ENCODE measurements around the gene SLC5A10.

The SLC5A10 gene

DNA sequence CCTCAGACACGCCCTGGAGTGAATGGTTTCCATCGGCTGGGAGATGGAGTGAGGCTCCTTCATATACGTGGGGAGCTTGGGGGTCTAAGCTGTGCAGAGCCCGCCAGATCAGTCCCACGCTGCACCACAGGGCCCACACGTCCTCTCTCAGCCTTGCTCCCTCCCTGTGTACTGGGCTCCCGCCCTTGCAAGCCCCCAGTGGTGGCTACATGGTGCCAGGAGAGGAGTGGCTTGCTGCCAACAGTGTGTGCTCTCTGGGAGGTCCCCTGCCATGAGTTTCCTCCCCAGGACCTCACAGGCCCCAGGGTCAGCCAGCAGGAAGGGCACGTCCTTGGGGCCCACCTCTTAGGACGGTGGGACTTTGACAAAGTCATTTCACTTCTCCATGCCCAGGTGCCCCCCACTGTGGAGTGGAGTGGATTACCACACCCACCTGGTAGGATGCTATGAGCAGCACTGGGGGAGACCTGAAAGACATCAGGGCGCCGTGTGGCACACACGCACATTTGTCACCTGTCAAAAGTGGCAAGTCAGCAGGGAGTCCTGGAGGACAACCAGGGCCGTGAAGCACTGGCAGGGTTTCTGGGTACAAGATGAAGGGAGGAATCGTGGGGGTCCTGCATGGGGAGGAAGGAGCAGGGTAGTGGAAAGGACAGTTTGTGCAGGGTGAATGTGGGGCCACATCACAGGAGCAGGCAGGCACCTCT lies 13.7 kb downstream of the SLC5A10 start:
- DNase-seq = no peak

DNA sequence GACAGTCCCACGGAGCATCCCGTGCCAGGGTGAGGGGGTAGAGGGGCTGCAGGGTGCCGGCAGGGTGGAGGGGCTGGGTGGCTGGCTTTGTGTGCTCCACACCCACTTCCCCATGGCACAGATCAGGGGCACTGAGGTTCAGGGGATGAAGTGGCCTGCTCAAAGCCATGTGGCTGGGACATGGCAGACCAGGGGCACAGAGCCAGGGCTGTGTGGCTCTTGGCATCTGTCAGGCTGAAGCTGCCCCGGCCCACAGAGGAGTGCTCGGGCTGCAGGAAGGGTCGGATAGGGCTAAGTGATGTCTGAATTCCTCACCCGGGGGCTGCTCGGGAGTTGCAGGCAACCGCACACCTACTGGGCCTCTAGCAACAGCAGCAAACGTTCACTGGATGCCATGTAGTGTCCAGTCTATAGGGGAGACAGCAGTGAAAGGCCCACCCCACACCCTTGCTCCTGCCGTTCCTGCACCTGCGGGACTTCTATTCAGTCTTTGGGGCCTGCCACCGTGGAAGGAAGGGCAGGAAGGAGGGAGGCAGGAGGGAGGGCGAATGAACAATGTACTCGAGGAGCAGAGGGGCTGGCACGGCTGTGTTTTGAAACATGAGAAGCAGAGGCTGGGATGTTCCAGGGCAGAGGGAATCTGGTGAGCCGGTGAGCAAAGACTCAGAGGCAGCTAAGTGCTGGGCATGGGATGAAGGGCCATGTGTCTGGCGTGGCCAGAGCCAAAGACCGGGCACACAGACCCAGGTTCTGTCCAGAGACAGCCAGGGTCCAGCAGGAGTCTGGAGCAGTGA lies 15.1 kb downstream of the SLC5A10 start:
- no peak for DNase-seq

DNA sequence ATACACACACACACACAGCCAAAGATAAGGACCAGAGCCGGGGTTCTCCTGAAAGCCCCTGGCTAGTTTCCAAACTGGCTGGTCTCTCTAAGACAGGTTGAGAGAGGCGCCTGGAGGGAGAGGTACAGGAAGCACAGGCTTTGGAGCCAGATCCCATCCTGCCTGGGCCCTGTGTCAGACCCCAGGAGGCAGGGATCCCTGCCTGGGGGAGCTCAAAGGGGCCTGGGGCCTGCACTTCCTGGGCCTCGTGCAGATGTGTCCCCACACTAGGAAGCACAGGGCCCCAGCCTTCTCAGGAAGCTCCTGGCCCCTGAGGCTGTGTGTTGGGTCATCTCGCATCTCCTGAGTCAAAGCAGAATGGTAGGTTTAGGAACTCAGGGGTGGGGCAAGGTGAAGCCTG lies 16.0 kb downstream of the SLC5A10 start:
- DNase-seq = no peak

DNA sequence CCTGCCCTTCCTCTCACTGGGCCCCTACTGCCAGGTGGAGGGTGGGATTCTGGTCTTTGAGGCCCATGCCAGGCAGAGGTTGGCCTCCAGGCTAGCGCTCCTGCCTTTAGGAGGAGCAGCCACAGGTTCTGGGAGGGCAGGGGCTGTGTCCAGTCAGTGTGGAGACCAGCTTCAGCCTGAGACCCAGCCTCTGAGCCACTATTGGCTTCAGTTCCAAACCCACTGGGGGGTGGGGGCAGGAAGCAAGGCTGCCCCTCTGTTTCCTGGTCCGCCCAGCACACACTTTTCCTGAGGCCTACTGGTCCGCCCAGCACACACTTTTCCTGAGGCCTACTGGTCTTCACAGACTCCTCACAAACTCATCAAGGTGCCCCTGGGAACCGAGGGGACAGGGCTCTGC lies 16.4 kb downstream of the SLC5A10 start:
- DNase-seq = no peak

DNA sequence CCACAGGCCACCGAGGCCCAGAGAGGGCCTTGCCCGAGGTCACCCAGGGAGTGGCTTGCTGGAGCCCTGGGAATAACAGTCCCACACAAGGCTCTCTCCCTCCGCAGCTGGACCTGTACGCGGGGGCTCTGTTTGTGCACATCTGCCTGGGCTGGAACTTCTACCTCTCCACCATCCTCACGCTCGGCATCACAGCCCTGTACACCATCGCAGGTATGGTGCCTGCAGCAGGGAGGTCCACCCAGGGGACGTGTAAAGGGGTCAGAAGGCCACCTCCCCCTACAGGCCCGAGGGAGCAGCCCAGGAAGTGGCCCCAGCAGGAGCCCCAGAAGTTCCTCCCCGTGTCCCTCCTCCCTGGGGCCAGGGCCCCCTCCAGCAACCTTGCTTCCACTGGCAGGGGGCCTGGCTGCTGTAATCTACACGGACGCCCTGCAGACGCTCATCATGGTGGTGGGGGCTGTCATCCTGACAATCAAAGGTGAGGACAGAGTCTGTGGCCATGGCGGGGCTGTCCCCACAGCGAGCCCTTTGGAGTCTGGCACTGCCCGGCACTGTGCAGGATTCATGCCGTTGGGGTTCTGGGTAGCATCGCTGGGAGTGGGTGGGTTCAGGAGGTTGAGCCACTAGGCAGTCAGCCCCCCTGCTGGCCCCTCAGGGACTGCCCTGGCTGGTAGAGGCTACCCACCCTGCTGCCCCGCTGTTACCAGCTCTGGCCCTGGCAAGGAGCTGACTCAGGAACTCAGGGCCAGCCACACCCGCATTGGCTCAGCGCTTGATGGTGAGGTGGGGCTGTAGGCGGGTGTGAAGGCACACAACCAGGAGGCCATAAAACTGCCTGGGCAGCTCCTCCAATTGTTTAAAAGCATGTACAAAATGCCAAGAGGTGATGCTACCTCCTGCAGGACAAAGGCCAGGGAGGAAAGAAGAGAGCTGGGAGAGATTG lies 17.3 kb downstream of the SLC5A10 start:
- DNase-seq = no peak

DNA sequence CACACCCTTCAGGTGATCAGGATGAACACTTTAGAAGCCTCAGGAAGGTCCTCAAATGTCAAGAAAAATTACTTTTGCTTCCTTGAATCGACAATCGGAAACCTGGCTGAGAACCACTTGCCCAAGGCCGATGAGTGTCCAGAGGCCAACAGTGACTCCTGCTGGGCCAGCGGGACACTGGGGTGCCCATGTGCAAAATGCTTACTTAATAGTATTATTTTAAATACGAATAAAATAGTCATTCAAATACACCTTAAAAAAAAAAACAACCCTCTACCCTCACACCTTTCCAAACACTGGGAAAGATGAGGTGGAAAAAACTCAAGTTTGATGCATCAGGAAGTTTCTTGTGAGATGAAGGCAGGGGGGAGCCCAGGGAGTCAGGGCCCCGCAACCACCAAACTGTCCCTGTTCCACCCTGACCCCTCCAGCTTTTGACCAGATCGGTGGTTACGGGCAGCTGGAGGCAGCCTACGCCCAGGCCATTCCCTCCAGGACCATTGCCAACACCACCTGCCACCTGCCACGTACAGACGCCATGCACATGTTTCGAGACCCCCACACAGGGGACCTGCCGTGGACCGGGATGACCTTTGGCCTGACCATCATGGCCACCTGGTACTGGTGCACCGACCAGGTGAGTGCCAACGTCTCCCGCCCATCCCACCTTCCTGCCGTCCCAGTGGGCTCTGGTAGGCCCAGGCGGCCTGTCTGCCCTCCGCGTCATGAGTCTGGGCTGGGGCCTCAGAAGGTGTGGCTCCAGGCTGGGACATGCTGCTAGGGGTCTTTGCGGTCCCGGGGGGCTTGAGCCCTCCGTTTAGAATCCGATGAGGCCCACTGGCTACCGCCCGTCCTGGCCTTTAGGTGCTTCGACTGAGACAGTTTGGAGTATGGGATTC lies 18.9 kb downstream of the SLC5A10 start:
- DNase-seq = no peak

DNA sequence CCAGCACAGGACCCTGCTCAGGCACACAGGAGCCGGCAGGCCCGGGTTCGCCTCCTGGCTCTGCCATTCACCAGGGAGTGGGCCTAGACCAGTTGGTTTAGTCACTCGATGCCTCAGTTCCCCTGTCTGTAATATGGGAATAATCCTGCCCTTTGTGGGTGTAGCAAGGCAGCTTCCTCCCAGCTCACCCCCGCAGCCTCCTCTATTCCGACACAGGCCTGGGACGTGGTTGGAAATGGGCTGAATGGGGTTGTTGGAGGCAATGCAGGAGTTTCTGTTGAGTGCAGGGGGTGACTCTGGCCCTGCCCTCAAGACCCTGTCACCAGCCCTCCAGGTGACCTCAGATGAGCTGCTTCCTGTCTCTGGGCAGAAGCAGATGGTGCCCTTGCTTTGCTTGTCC lies 19.8 kb downstream of the SLC5A10 start:
- no peak for DNase-seq

DNA sequence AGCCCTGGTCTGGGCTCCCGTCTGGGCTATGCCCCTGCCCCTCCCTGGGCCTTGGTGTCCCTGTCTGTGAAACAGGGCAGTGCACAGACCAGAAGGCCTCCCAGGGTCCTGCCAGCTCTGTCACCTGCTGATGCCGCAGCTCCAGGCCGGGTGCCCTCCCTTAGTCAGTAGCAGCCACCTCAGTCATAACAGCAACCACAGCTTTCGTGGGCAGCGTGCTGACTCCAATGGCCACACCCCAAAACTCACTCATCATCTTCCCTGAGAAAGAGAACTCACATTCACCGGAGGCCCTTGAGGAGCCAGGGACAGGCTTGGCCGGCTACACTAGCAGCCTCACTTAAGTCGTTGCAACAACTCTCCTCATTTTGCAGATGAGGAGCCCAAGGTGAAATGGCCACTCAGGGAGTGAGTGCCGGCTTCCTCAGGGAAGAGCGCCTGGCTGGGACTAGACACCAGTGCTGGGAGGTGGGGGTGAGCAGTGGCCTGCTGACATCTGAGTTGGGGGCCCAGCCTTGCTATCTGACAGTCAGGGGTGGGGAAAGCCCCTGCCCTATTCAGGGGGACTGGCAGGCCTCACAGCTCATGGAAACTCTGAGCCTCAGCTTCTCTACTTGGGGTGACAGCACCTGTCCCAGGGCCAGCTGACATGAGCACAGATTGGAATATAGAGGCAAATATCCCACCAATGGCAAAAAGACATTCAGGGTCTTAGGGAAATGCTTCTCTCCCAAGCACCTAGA lies 22.6 kb downstream of the SLC5A10 start:
- DNase-seq = no peak

DNA sequence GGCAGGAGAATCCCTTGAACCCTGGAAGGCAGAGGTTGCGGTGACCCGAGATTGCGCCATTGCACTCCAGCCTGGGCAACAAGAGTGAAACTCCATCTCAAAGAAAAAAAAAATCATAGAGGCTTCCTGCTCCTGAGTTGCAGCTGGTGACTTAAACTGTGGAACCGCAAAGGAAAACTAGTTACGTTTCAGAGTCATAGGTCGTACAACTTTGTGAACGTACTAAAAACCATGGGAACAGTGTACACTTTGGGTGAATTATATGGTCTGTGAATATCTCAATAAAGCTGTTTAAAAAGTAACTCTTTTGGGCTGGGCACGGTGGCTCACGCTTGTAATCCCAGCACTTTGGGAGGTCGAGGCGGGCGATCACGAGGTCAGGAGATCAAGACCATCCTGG lies 23.6 kb downstream of the SLC5A10 start:
- DNase-seq = no peak

DNA sequence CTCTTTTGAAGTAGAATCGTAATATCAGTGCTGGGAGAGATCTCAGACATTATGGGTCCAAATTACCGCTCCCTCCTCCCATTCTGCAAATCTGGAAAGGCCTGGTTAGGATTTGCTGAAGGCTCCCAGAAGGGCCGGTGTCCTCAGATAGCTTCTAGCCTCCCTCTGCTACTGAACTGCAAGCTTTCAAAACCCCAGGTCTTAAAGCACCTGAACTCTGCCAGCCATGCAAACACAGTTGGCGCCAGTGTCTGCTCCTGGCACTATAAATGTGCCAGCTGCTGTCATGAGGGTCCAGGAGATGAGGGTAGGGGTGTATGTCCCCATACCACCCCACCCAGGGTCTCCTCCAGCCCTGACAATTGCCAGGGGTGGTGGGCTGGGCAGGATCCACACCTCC lies 24.2 kb downstream of the SLC5A10 start:
- no peak for DNase-seq

DNA sequence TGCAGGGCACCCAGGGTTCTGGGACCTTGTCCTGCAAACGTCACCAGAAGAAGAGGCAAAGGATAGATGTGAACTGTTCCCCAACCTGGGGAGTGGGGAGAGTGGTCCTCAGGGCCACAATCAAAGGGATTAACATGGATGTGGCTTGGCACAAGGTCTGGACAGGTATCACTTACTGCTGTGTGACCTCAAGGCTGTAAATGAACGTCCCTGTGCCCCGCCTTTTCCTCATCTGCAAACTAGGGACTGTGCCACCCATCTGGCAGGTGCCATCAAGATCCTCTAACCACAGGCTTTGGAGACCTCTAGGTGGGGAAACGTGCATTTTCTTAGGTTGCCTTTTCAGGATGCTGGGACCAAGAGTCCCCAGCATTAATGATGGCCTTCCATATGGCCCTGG lies 25.1 kb downstream of the SLC5A10 start:
- no peak for DNase-seq

DNA sequence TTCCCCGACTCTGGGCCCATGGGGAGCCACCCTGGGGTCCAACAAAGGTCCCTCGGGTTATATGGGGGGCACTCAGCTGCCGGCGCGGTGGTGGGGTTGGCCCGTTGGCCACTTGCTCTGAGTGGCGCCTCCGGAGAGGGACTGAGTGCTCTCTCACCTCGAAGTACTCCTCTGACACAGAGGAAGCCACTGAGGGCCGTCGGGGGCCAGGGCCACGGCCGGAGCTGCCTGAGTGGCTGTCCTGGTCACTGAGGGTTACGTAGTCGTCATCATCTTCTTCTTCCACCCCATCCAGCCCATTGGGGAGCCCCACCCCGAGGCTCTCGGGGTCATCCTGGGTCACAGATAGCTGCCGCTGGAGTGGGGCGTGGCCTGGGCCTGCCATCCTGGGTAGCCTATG lies 25.7 kb downstream of the SLC5A10 start:
- DNase-seq = no peak

DNA sequence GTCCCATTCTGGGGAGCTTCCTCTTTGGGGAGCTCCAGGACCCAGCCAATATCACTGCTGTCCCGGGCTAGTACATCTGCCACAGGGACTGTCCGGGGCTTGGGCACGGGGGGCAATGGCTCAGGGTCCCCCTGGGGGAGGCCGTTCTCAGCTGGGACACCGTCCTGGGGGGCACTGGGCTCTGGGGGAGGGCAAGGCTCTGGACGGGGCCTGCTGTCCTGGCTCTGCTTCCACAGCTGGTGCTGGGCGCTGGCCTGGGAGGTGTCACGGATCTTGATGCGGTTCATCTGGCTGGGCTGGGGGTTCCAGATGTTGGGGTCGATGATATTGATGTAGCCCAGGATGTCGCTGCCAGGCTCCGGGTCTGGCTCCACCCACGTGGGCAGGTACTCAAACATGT lies 26.1 kb downstream of the SLC5A10 start:
- no peak for DNase-seq

DNA sequence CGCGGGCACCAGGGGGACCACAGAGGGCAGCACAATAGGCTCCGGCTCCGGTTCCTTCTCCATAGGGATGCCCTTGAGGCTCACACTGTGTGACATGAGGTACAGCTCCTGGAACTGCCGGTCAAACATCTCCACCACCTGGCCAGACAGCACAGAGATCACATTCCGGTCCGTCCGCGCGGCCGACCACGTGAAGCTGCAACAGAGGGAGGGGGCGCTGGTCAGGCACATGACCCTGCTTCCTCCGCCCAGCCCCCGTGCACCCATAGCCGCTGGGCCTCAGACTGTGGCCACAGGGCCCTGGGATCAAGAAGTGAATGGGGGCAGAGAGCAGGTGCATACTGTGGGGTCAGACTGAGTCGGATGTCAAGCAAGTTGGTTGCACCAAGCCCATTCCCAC lies 26.7 kb downstream of the SLC5A10 start:
- DNase-seq = no peak

DNA sequence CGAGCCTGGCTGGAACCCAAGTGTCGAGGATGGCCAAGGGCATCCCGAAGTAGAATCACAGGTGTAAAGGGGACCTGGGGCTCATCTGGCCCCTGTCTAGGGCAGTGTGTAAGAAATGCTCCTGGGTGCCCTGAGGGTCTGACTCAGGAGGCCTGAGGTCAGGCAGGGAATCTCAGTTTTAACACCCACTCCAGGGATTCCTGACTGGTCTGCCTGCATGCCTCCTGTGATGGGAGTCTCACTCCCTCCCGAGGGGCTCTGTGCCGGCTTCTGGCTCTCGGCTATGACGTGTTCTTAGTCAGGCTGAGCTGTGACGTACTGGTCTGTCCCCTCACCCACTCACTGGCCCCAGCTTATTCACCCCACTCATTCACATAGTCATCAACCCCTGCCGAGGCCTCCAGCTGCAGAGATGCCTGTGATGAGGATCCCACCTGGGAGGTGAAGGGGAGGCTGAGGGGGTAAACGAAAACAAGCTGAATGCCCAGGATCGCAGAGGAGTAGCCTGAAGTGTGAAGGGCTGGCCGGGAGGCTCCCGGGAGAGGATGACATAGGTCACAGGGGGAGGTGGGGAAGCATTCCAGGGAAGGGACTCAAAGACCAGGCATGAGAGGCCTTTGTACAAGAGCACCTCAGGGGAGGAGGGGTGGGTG lies 28.8 kb downstream of the SLC5A10 start:
- no peak for DNase-seq

DNA sequence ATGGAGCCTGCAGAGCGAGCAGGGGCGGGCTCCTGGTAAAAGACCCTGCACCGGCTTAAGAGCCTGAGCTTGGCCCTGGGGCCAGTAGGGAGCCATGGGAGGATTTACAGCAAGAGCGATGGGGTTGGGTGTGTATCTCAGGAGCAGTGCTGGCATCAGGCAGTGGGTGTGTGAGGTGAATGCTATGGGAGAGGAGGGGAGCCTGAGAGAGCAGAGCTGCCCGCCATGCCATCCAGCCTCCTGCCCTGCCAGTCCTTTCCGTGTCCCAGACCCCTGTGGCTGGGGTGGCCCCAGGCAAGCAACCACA lies 29.3 kb downstream of the SLC5A10 start:
- DNase-seq = no peak

DNA sequence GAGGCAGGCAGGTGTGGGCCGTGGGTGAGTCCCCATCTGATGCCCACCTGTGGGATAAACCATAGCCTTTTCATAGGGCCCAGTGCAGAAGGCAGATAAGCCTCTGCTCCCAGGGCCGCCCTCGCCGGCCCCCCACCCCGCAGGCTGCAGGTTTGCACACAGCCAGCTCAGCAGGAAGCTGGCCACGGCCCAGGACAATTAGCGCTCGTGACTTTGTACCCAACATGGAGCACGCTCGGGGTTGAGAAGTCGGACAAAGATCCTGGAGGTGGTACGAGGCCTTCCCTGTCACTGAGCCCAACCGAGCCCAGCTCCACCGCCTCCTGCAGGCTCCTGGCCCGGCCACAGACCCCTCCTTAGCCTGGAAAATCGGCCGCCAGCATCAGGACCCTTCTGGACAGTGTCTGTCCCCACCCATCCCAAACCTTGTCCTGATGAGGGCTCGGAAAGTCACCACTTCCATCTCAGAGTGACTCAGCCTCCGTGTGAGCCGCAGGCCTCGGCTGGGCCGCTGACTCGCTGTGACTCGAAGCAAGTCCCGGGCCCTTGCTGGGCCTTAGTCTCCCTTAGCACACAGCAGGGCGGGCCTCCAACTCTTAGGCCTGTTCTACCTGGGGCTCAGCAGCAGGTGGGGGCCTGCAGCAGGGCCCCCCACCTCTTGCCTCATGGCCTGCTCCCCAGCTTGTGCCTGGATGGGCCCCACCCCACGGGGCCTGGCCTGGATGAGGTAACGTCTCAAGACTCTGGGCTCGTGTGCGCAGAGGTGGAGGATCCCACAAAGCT lies 29.9 kb downstream of the SLC5A10 start:
- no peak for DNase-seq

DNA sequence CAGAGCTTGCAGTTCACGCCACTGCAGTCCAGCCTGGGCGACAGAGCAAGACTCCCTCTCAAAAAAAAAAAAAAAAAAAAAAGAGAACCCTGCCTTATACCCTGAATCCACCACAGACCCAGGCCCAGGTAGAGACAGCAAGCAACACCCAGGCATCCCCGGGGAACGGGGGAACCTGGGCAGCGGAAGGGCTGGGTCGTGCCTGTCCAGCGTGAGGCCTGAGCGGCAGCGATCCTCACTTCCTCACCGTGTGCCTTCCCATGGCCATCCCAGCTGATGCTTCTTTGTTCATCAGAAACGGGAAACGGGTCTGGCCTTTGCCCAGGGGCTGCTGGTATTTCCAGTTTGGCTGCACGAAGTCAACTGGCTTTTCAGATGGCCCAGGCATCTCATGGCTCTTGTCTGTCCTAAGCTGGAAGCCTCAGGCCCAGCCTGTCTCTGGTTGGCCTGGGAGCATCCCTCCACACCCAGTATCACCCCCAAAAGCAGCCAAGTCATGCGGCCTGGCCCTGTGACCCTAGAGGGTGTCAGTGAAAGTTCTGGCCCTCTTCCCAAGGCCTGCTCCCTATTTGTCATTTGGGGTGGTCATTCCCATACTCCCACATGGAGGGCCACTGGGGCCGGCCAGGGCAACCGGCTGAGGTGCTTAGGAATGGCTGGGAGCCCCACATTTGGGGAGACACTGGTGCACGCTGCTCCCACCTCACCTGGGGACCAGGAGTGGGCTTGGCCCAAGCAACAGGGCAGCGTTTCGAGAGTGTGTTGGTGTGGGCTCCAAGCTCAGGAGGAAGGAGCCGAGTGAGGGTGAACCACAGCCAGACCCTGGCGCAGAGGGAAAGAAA lies 32.5 kb downstream of the SLC5A10 start:
- no peak for DNase-seq

DNA sequence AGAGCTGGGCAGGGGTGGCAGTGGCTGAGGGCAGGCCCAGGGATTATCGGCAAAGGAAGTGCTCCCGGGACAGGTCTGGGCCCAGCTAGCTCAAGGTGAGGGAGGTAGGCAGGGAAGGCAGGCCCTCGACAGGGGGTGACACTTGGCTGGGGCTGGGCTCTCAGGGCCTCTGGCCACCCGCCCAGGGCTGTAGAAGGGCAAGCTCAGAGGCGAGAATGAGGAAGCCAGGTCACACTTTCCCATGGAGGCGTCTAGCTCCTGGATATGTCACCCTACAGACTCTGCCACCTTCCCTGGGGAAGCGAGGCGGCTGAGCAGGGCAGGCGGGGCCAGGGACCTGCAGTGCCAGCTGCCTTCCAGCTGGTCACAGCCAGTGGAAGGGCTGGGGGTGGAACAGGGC lies 33.5 kb downstream of the SLC5A10 start:
- DNase-seq = no peak

Measured in C1 segment of cervical spinal cord (tissue), 14 donors.